HEK293 (cell line): Measurements from ENCODE around the gene NMNAT2.

ENCODE experiments used
- CTCF ChIA-PET: fragments of 350-600 bp; formaldehyde crosslinking; extraction: SDS; loops from one replicate; lab custom pipeline; 2021; ENCODE audit warnings: antibody characterized with exemption; lab: Yijun Ruan, JAX
- POLR2A ChIA-PET: fragments of 300-600 bp; formaldehyde crosslinking; extraction: SDS; loops from one replicate; lab custom pipeline; 2020; ENCODE audit warnings: antibody characterized with exemption, inconsistent platforms; lab: Yijun Ruan, JAX
- H3K27ac ChIP-seq: fragments of 200-500 bp; sonication (Bioruptor generic); 2 replicates; pipeline ENCODE4 v1.5.1; 2014; ENCODE audit warnings: low read depth, low read length, control low read depth, inconsistent platforms; ENCODE audit errors: extremely low read depth
- H3K36me3 ChIP-seq, 2 experiments: fragments of 200-500 bp in 1 of 2; sonication (Bioruptor generic) in 1 of 2; 1 replicate in 1 of 2; 2 replicates in 1 of 2; pipeline ENCODE4 v1.5.1; 2014 to 2017; ENCODE audit warnings: inconsistent platforms in 2 of 2, low read length in 2 of 2; ENCODE audit not compliant: control insufficient read depth in 2 of 2, insufficient read depth in 1 of 2
- H3K4me1 ChIP-seq: fragments of 200-500 bp; sonication (Bioruptor generic); 2 replicates; pipeline ENCODE4 v1.5.1; 2014; ENCODE audit warnings: mild to moderate bottlenecking, low read length, inconsistent platforms; ENCODE audit not compliant: control insufficient read depth, insufficient read depth
- H3K4me3 ChIP-seq: 2 replicates; pipeline ENCODE4 v1.5.1; 2011; ENCODE audit warnings: low read depth, mild to moderate bottlenecking, control low read depth, low read length, moderate library complexity
- H3K9me3 ChIP-seq: fragments of 200-500 bp; sonication (Bioruptor generic); 2 replicates; pipeline ENCODE4 v1.5.1; 2014; ENCODE audit warnings: low read depth, low read length, inconsistent platforms; ENCODE audit not compliant: control insufficient read depth, insufficient read depth
- BCL6B ChIP-seq: fragments of 450-650 bp; formaldehyde crosslinking; IDR thresholded peaks from 2 replicates; pipeline ENCODE4 v1.5.1; 2017; ENCODE audit warnings: missing biosample characterization, missing genetic modification characterization
- HIC1 ChIP-seq: fragments of 450-650 bp; formaldehyde crosslinking; IDR thresholded peaks from 2 replicates; pipeline ENCODE4 v1.5.1; 2016; ENCODE audit warnings: missing biosample characterization, missing genetic modification characterization
- INSM2 ChIP-seq: fragments of 450-650 bp; formaldehyde crosslinking; IDR thresholded peaks from 2 replicates; pipeline ENCODE4 v1.5.1; 2016; ENCODE audit warnings: missing biosample characterization, missing genetic modification characterization
- KLF1 ChIP-seq: fragments of 450-650 bp; formaldehyde crosslinking; IDR thresholded peaks from 2 replicates; pipeline ENCODE4 v1.5.1; 2016; ENCODE audit warnings: missing biosample characterization, missing genetic modification characterization
- WT1 ChIP-seq: fragments of 450-650 bp; formaldehyde crosslinking; IDR thresholded peaks from 2 replicates; pipeline ENCODE4 v1.5.1; 2016; ENCODE audit warnings: missing biosample characterization, missing genetic modification characterization
- ZFP69B ChIP-seq: fragments of 450-650 bp; formaldehyde crosslinking; IDR thresholded peaks from 2 replicates; pipeline ENCODE4 v1.5.1; 2016; ENCODE audit warnings: missing biosample characterization, missing genetic modification characterization
- ZNF140 ChIP-seq: fragments of 450-650 bp; formaldehyde crosslinking; IDR thresholded peaks from 2 replicates; pipeline ENCODE4 v1.5.1; 2016; ENCODE audit warnings: missing biosample characterization, missing genetic modification characterization
- ZNF16 ChIP-seq: fragments of 450-650 bp; formaldehyde crosslinking; IDR thresholded peaks from 2 replicates; pipeline ENCODE4 v1.5.1; 2016; ENCODE audit warnings: low read depth, missing biosample characterization, missing genetic modification characterization
- ZNF221 ChIP-seq: fragments of 450-650 bp; formaldehyde crosslinking; IDR thresholded peaks from 2 replicates; pipeline ENCODE4 v1.5.1; 2017; ENCODE audit warnings: missing biosample characterization, missing genetic modification characterization, borderline replicate concordance
- ZNF394 ChIP-seq: fragments of 450-650 bp; formaldehyde crosslinking; IDR thresholded peaks from 2 replicates; pipeline ENCODE4 v1.5.1; 2016; ENCODE audit warnings: missing biosample characterization, missing genetic modification characterization, mild to moderate bottlenecking, moderate library complexity, borderline replicate concordance
- ZNF433 ChIP-seq: fragments of 450-650 bp; formaldehyde crosslinking; IDR thresholded peaks from 2 replicates; pipeline ENCODE4 v1.5.1; 2016; ENCODE audit warnings: missing biosample characterization, missing genetic modification characterization, low read depth
- ZNF513 ChIP-seq: fragments of 450-650 bp; IDR thresholded peaks from 2 replicates; pipeline ENCODE4 v1.5.1; 2018; ENCODE audit warnings: missing biosample characterization, missing genetic modification characterization
- ZNF514 ChIP-seq: fragments of 450-650 bp; formaldehyde crosslinking; IDR thresholded peaks from 2 replicates; pipeline ENCODE4 v1.5.1; 2016; ENCODE audit warnings: missing biosample characterization, missing genetic modification characterization
- ZNF530 ChIP-seq: fragments of 450-650 bp; formaldehyde crosslinking; IDR thresholded peaks from 2 replicates; pipeline ENCODE4 v1.5.1; 2016; ENCODE audit warnings: low read depth, missing biosample characterization, missing genetic modification characterization
- ZNF558 ChIP-seq: fragments of 450-650 bp; formaldehyde crosslinking; IDR thresholded peaks from 2 replicates; pipeline ENCODE4 v1.5.1; 2016; ENCODE audit warnings: missing biosample characterization, missing genetic modification characterization
- ZNF610 ChIP-seq: fragments of 450-650 bp; formaldehyde crosslinking; IDR thresholded peaks from 2 replicates; pipeline ENCODE4 v1.5.1; 2016; ENCODE audit warnings: missing biosample characterization, missing genetic modification characterization, borderline replicate concordance
- ZNF621 ChIP-seq: fragments of 450-650 bp; formaldehyde crosslinking; IDR thresholded peaks from 2 replicates; pipeline ENCODE4 v1.5.1; 2017; ENCODE audit warnings: missing biosample characterization, missing genetic modification characterization
- ZNF626 ChIP-seq: fragments of 450-650 bp; sonication (Bioruptor Pico); formaldehyde crosslinking; IDR thresholded peaks from 2 replicates; pipeline ENCODE4 v1.5.1; 2018; ENCODE audit warnings: missing biosample characterization, missing genetic modification characterization, inconsistent platforms
- ZNF660 ChIP-seq: fragments of 450-650 bp; IDR thresholded peaks from 2 replicates; pipeline ENCODE4 v1.5.1; 2018; ENCODE audit warnings: missing biosample characterization, mild to moderate bottlenecking, missing genetic modification characterization
- ZNF768 ChIP-seq: fragments of 450-650 bp; formaldehyde crosslinking; IDR thresholded peaks from 2 replicates; pipeline ENCODE4 v1.5.1; 2018; ENCODE audit warnings: missing biosample characterization, mild to moderate bottlenecking, missing genetic modification characterization
- TF ChIP-seq, protein P1 (sequence below): fragments of 450-650 bp; formaldehyde crosslinking; IDR thresholded peaks from 2 replicates; pipeline ENCODE4 v1.5.1; 2016; ENCODE audit warnings: missing biosample characterization, missing genetic modification characterization
- TF ChIP-seq, protein P2 (sequence below): fragments of 450-650 bp; formaldehyde crosslinking; IDR thresholded peaks from 2 replicates; pipeline ENCODE4 v1.5.1; 2016; ENCODE audit warnings: missing biosample characterization, missing genetic modification characterization
- TF ChIP-seq, protein P3 (sequence below): fragments of 450-650 bp; IDR thresholded peaks from 2 replicates; pipeline ENCODE4 v1.5.1; 2018; ENCODE audit warnings: missing biosample characterization, mild to moderate bottlenecking, missing genetic modification characterization

Gene NMNAT2

GRCh38 chr1:183295521-183295920 lies 122.7 kb downstream of the NMNAT2 start:
- H3K4me1 ChIP-seq = no peaks in the 10 kb centered on the region
- no peak overlapping the region for H3K4me3 ChIP-seq
- no peaks in the 10 kb centered on the region for H3K9me3 ChIP-seq
- H3K36me3 ChIP-seq = no peaks in the 10 kb centered on the region
- TF ChIP-seq INSM2 (tag by site-specific recombination) (no peak), ZNF626 (no peak), ZNF610 (tag by site-specific recombination) (no peak), ZNF558 (no peak), ZNF621 (tag by site-specific recombination) (no peak), ZNF221 (tag by site-specific recombination) (no peak), ZNF140 (no peak)
- TF ChIP-seq, protein P1, sequence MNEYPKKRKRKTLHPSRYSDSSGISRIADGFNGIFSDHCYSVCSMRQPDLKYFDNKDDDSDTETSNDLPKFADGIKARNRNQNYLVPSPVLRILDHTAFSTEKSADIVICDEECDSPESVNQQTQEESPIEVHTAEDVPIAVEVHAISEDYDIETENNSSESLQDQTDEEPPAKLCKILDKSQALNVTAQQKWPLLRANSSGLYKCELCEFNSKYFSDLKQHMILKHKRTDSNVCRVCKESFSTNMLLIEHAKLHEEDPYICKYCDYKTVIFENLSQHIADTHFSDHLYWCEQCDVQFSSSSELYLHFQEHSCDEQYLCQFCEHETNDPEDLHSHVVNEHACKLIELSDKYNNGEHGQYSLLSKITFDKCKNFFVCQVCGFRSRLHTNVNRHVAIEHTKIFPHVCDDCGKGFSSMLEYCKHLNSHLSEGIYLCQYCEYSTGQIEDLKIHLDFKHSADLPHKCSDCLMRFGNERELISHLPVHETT = no peak
- POLR2A ChIA-PET = no interaction called here
- H3K27ac ChIP-seq = no peak overlapping the region
- CTCF ChIA-PET = interaction anchor here (0.7 kb wide), 1 partner anchor 841 kb away, joined by 3 read pairs; no protein-coding TSS in a partner anchor

DNA sequence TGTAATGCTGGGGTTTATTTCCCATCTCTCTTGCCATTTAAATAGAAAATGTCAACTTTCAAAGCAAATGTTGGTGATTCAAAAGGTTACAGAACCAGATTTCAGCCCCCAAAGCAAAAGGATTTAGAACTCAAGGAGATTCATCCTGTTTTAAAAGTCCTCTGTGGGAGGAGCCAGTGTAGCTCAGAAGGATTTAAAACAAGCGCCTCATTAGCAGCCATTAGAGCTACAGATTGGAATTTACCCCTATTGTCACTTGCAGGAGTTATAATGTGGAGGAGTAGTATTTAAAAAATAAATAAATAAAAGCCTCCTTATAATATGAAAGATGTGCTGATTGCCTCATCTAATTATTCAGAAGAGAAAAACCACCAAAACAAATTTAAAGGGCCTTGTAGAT lies 124.3 kb downstream of the NMNAT2 start:
- no peak overlapping the region for H3K27ac ChIP-seq
- H3K36me3 ChIP-seq = no peaks in the 10 kb centered on the region
- ChIA-PET POLR2A (no interaction called here), CTCF (interaction anchor here (1.0 to 1.2 kb wide), 2 partner anchors 8 to 12 kb away, joined by 3 read pairs; no protein-coding TSS in a partner anchor)
- H3K9me3 ChIP-seq = no peaks in the 10 kb centered on the region
- no peak overlapping the region for H3K4me3 ChIP-seq
- H3K4me1 ChIP-seq = no peaks in the 10 kb centered on the region
- TF ChIP-seq ZNF530 (tag by site-specific recombination) = no peak
- TF ChIP-seq ZNF394 (tag by site-specific recombination) = no peak
- TF ChIP-seq BCL6B (tag by site-specific recombination) = no peak
- TF ChIP-seq ZNF433 (tag by site-specific recombination) = no peak
- no peak for TF ChIP-seq ZNF660 (tag by site-specific recombination)
- TF ChIP-seq, protein P2, sequence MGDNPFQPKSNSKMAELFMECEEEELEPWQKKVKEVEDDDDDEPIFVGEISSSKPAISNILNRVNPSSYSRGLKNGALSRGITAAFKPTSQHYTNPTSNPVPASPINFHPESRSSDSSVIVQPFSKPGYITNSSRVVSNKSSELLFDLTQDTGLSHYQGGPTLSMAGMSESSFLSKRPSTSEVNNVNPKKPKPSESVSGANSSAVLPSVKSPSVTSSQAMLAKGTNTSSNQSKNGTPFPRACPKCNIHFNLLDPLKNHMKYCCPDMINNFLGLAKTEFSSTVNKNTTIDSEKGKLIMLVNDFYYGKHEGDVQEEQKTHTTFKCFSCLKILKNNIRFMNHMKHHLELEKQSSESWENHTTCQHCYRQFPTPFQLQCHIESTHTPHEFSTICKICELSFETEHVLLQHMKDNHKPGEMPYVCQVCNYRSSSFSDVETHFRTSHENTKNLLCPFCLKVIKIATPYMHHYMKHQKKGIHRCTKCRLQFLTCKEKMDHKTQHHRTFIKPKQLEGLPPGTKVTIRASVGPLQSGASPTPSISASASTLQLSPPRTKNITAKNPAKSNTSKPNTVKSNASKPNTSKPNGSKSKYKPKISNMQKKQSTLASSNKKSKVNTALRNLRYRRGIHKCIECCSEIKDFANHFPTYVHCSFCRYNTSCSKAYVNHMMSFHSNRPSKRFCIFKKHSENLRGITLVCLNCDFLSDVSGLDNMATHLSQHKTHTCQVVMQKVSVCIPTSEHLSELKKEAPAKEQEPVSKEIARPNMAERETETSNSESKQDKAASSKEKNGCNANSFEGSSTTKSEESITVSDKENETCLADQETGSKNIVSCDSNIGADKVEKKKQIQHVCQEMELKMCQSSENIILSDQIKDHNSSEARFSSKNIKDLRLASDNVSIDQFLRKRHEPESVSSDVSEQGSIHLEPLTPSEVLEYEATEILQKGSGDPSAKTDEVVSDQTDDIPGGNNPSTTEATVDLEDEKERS = no peak
- TF ChIP-seq ZNF513 = no peak
- TF ChIP-seq ZNF16 (tag by site-specific recombination) = no peak
- no peak for TF ChIP-seq ZFP69B (tag by site-specific recombination)
- TF ChIP-seq HIC1 (tag by site-specific recombination) = no peak
- no peak for TF ChIP-seq ZNF514 (tag by site-specific recombination)
- TF ChIP-seq KLF1 (tag by site-specific recombination) = no peak
- no peak for TF ChIP-seq ZNF768
- TF ChIP-seq, protein P3, sequence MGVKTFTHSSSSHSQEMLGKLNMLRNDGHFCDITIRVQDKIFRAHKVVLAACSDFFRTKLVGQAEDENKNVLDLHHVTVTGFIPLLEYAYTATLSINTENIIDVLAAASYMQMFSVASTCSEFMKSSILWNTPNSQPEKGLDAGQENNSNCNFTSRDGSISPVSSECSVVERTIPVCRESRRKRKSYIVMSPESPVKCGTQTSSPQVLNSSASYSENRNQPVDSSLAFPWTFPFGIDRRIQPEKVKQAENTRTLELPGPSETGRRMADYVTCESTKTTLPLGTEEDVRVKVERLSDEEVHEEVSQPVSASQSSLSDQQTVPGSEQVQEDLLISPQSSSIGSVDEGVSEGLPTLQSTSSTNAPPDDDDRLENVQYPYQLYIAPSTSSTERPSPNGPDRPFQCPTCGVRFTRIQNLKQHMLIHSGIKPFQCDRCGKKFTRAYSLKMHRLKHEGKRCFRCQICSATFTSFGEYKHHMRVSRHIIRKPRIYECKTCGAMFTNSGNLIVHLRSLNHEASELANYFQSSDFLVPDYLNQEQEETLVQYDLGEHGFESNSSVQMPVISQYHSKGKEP (tag by site-specific recombination) = no peak
- TF ChIP-seq WT1 (tag by site-specific recombination) = no peak
